HCT116 (cell line): ENCODE data around the gene ADGRV1. TPM values are rescaled to one million over a fixed set of nuclear protein-coding genes. Genes with fewer than 3 reads are reported as not detected.

Experiments
- ATAC-seq: fragments of 200-7000 bp; cut with Tn5 transposase; 2 replicates; pipeline ENCODE4 v1.9.1; 2020; ENCODE audit warnings: mild to moderate bottlenecking, moderate library complexity
- BruUV-seq: library from RNA; stranded (reverse); fragments of 400-500 nt; replicated peaks from 2 replicates; lab custom pipeline; 2021; lab: Mats Ljungman, UMichigan
- CTCF ChIA-PET: fragments of 300-600 bp; sonication (Branson Sonifier 250); formaldehyde crosslinking; loops from one replicate; lab custom pipeline; 2021; ENCODE audit warnings: antibody characterized with exemption; lab: Charles Lee
- POLR2A ChIA-PET: fragments of 300-600, 350-600 bp; sonication (Branson Sonifier 250); formaldehyde crosslinking; loops from one replicate; lab custom pipeline; 2021; ENCODE audit warnings: antibody characterized with exemption; lab: Charles Lee
- RAD21 ChIA-PET, 2 experiments: fragments of 300-600 bp; sonication (Branson Sonifier 250); formaldehyde crosslinking; loops; one replicate each; lab custom pipeline; 2023; ENCODE audit warnings: low total read pairs in 2 of 2; ENCODE audit not compliant: uncharacterized antibody in 2 of 2, unreplicated experiment in 2 of 2, low non-redundant PET in 1 of 2; lab: Charles Lee
- DNase-seq: peaks from one replicate; pipeline ENCODE4 v3.0.0-alpha.2; 2010; ENCODE audit warnings: low read depth, low spot score
- H2AFZ ChIP-seq: fragments of 200-600 bp; shearing (Covaris generic), sonication (generic); 2 replicates; pipeline ENCODE4 v1.6.1; 2017; ENCODE audit warnings: low read depth, mixed run types, mixed read lengths, antibody characterized with exemption, low read length; ENCODE audit not compliant: poor library complexity, severe bottlenecking
- H3K27ac ChIP-seq: 2 replicates; pipeline ENCODE4 v1.5.1; 2012; ENCODE audit warnings: low read depth, low read length
- H3K27me3 ChIP-seq: fragments of 200-600 bp; sonication (generic); 2 replicates; pipeline ENCODE4 v1.6.1; 2016; ENCODE audit warnings: mixed run types, low read length, mixed read lengths; ENCODE audit not compliant: insufficient read depth
- H3K36me3 ChIP-seq, 2 experiments: fragments of 200-500 bp in 1 of 2; fragments of 200-600 bp in 1 of 2; sonication (Bioruptor generic) in 1 of 2; sonication (generic) in 1 of 2; 2 replicates each; pipeline versions ENCODE4 v1.5.1 to v1.6.1; 2014 to 2016; ENCODE audit warnings: low read length in 2 of 2, inconsistent platforms in 1 of 2, mixed read lengths in 1 of 2, mixed run types in 1 of 2; ENCODE audit not compliant: insufficient read depth in 2 of 2, control insufficient read depth in 1 of 2
- H3K4me1 ChIP-seq, 2 experiments: fragments of 200-600 bp in 1 of 2; sonication (generic) in 1 of 2; 2 replicates each; pipeline versions ENCODE4 v1.5.1 to v1.6.1; 2012 to 2017; ENCODE audit warnings: low read length in 2 of 2, inconsistent platforms in 1 of 2, mild to moderate bottlenecking in 1 of 2, mixed read lengths in 1 of 2, mixed run types in 1 of 2, moderate library complexity in 1 of 2; ENCODE audit not compliant: insufficient read depth in 2 of 2, control insufficient read depth in 1 of 2
- H3K4me2 ChIP-seq: fragments of 200-600 bp; sonication (generic); 2 replicates; pipeline ENCODE4 v1.6.1; 2017; ENCODE audit warnings: mixed run types, low read length, mixed read lengths
- H3K4me3 ChIP-seq, 2 experiments: fragments of 200-600 bp in 1 of 2; sonication (generic) in 1 of 2; replicated peaks in 1 of 2; 2 replicates each; pipeline ENCODE4 v1.5.1; 2011 to 2016; ENCODE audit warnings: low read length in 2 of 2, control low read depth in 1 of 2, low read depth in 1 of 2, mild to moderate bottlenecking in 1 of 2, mixed read lengths in 1 of 2, mixed run types in 1 of 2
- H3K79me2 ChIP-seq: fragments of 200-600 bp; sonication (generic); 2 replicates; pipeline ENCODE4 v1.6.1; 2017; ENCODE audit warnings: mild to moderate bottlenecking, mixed run types, low read length, moderate library complexity, mixed read lengths; ENCODE audit not compliant: insufficient read depth
- H3K9ac ChIP-seq: fragments of 200-600 bp; sonication (generic); 2 replicates; pipeline ENCODE4 v1.6.1; 2016; ENCODE audit warnings: low read length, mixed read lengths
- H3K9me2 ChIP-seq: fragments of 200-600 bp; sonication (generic), shearing (Covaris generic); 2 replicates; pipeline ENCODE4 v1.6.1; 2017; ENCODE audit warnings: mixed run types, mild to moderate bottlenecking, moderate library complexity; ENCODE audit not compliant: insufficient read depth
- H3K9me3 ChIP-seq, 2 experiments: fragments of 200-500 bp in 1 of 2; fragments of 200-600 bp in 1 of 2; sonication (Bioruptor generic) in 1 of 2; sonication (generic) in 1 of 2; 2 replicates each; pipeline ENCODE4 v1.6.1; 2014 to 2017; ENCODE audit warnings: low read length in 2 of 2, mixed read lengths in 2 of 2, inconsistent platforms in 1 of 2, low read depth in 1 of 2, mild to moderate bottlenecking in 1 of 2, mixed run types in 1 of 2, moderate library complexity in 1 of 2; ENCODE audit not compliant: control insufficient read depth in 1 of 2, insufficient read depth in 1 of 2
- H4K20me1 ChIP-seq: fragments of 200-600 bp; sonication (generic), shearing (Covaris generic); 2 replicates; pipeline ENCODE4 v1.6.1; 2017; ENCODE audit warnings: mixed run types, mild to moderate bottlenecking, moderate library complexity; ENCODE audit not compliant: insufficient read depth
- ATF3 ChIP-seq: IDR thresholded peaks from 2 replicates; pipeline ENCODE4 v1.6.1; 2012
- CEBPB ChIP-seq: IDR thresholded peaks from 2 replicates; pipeline ENCODE4 v1.6.1; 2012; ENCODE audit warnings: low read depth
- EGR1 ChIP-seq: IDR thresholded peaks from 2 replicates; pipeline ENCODE4 v1.6.1; 2012; ENCODE audit warnings: low read depth
- ELF1 ChIP-seq: IDR thresholded peaks from 2 replicates; pipeline ENCODE4 v1.6.1; 2012; ENCODE audit warnings: low read depth, borderline replicate concordance
- EZH2 ChIP-seq: fragments of 200-600 bp; sonication (generic); IDR thresholded peaks from 2 replicates; pipeline ENCODE4 v1.6.1; 2017; ENCODE audit warnings: antibody characterized with exemption, mixed run types
- FOSL1 ChIP-seq: IDR thresholded peaks from 2 replicates; pipeline ENCODE4 v1.6.1; 2012; ENCODE audit warnings: low read depth
- JUND ChIP-seq: IDR thresholded peaks from 2 replicates; pipeline ENCODE4 v1.6.1; 2012
- REST ChIP-seq: IDR thresholded peaks from 2 replicates; pipeline ENCODE4 v1.6.1; 2012; ENCODE audit warnings: low read depth
- YY1 ChIP-seq: IDR thresholded peaks from 2 replicates; pipeline ENCODE4 v1.6.1; 2011; ENCODE audit warnings: low read length, low read depth, moderate library complexity, mild to moderate bottlenecking; ENCODE audit not compliant: insufficient replicate concordance; ENCODE audit errors: extremely low read depth
- ZBTB33 ChIP-seq: IDR thresholded peaks from 2 replicates; pipeline ENCODE4 v1.6.1; 2011; ENCODE audit warnings: mild to moderate bottlenecking, low read length, moderate library complexity; ENCODE audit not compliant: insufficient replicate concordance; ENCODE audit errors: extremely low read depth
- ZFX ChIP-seq: fragments of 450-650 bp; IDR thresholded peaks from 2 replicates; pipeline ENCODE4 v1.6.1; 2017
- intact Hi-C: fragments of 100-400 bp; cut with micrococcal nuclease; formaldehyde crosslinking; loops from 2 replicates; pipeline ENCODE4 v1.10.0; 2022
- total RNA-seq: library from RNA; stranded (reverse); gene quantifications from one replicate; pipeline ENCODE4 v1.2.1, GENCODE V29; 2021; ENCODE audit not compliant: unreplicated experiment

The ADGRV1 gene
- total RNA-seq, 1 experiment from 2014 or later = 6.0 TPM

GRCh38 chr5:91139572-91140200 is 581.1 kb downstream of the ADGRV1 start:
- no peak overlapping the region for H3K9ac ChIP-seq
- no peak overlapping the region for H3K4me2 ChIP-seq
- no peak overlapping the region for H3K27ac ChIP-seq
- no peak for TF ChIP-seq ELF1
- TF ChIP-seq ZBTB33 = no peak
- H4K20me1 ChIP-seq = no peaks in the 10 kb centered on the region
- H3K9me3 ChIP-seq = no peaks in the 10 kb centered on the region
- peaks cover 6 to 15% of the 10 kb centered on the region in 2 experiments; a peak in 2 of 4 replicates for H3K4me1 ChIP-seq
- ATAC-seq (no peak), DNase-seq (no peak)
- RAD21 ChIA-PET = no interaction called here
- POLR2A ChIA-PET = no interaction called here
- no peaks in the 10 kb centered on the region for H3K27me3 ChIP-seq
- no peaks in the 10 kb centered on the region for H3K79me2 ChIP-seq
- CTCF ChIA-PET = no interaction called here
- H2AFZ ChIP-seq = no peak overlapping the region
- H3K4me3 ChIP-seq = no peak overlapping the region
- BruUV-seq = no TSS peak
- H3K9me2 ChIP-seq = no peaks in the 10 kb centered on the region
- no peaks in the 10 kb centered on the region for H3K36me3 ChIP-seq
- intact Hi-C loops = no loop called here

- Histone ChIP-seq H2AFZ (no peak overlapping the region), H3K79me2 (no peaks in the 10 kb centered on the region), H3K27ac (no peak overlapping the region), H4K20me1 (no peaks in the 10 kb centered on the region), H3K36me3 (no peaks in the 10 kb centered on the region), H3K27me3 (no peaks in the 10 kb centered on the region), H3K4me1 (peaks cover 5 to 12% of the 10 kb centered on the region in 2 experiments; a peak in 2 of 4 replicates), H3K4me3 (no peak overlapping the region), H3K4me2 (no peak overlapping the region), H3K9ac (no peak overlapping the region), H3K9me3 (no peaks in the 10 kb centered on the region), H3K9me2 (no peaks in the 10 kb centered on the region)
- ChIA-PET POLR2A (no interaction called here), RAD21 (no interaction called here), CTCF (no interaction called here)
- intact Hi-C loops = no loop called here
- no TSS peak for BruUV-seq
- ATAC-seq (no peak), DNase-seq (no peak)
- TF ChIP-seq ATF3 = no peak
- no peak for TF ChIP-seq REST
- TF ChIP-seq FOSL1 = no peak
- TF ChIP-seq ELF1 = no peak
- TF ChIP-seq ZBTB33 = no peak
- no peak for TF ChIP-seq EGR1
- no peak for TF ChIP-seq EZH2
- no peak for TF ChIP-seq JUND
- no peak for TF ChIP-seq YY1
- no peak for TF ChIP-seq ZFX
- TF ChIP-seq CEBPB = no peak
These were observed 582.1 kb downstream of the ADGRV1 start for GRCh38 chr5:91140657-91141056.
